Rectal smooth muscle tissue (tissue), 1 donor: ENCODE measurements around the gene TOR1A.

ENCODE experiments used
- H3K27ac ChIP-seq: one replicate; pipeline ENCODE4 v1.7.0; 2013; ENCODE audit warnings: low read depth, low read length, inconsistent platforms
- H3K27me3 ChIP-seq: one replicate; pipeline ENCODE4 v1.7.0; 2013; ENCODE audit warnings: low read length; ENCODE audit not compliant: control insufficient read depth, insufficient read depth
- H3K36me3 ChIP-seq: one replicate; pipeline ENCODE4 v1.7.0; 2013; ENCODE audit warnings: low read length; ENCODE audit not compliant: control insufficient read depth, insufficient read depth
- H3K4me1 ChIP-seq: one replicate; pipeline ENCODE4 v1.7.0; 2013; ENCODE audit warnings: low read length; ENCODE audit not compliant: control insufficient read depth, insufficient read depth
- H3K4me3 ChIP-seq: one replicate; pipeline ENCODE4 v1.7.0; 2013; ENCODE audit warnings: low read length
- H3K9ac ChIP-seq: one replicate; pipeline ENCODE4 v1.7.0; 2013; ENCODE audit warnings: low read length

Gene TOR1A, protein sequence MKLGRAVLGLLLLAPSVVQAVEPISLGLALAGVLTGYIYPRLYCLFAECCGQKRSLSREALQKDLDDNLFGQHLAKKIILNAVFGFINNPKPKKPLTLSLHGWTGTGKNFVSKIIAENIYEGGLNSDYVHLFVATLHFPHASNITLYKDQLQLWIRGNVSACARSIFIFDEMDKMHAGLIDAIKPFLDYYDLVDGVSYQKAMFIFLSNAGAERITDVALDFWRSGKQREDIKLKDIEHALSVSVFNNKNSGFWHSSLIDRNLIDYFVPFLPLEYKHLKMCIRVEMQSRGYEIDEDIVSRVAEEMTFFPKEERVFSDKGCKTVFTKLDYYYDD

GRCh38 chr9:129823935-129824601 lies at the start of gene TOR1A:
TOR1A (minus strand) TSS chr9:129824136; CDS start chr9:129824085, 51 bp downstream.
- H3K9ac ChIP-seq, result peak within 1 kb of the TSS; percentile 68
- no peaks in the 10 kb centered on the region for H3K27me3 ChIP-seq
- H3K4me1 ChIP-seq, result peaks cover 5% of the 10 kb centered on the region
- H3K27ac ChIP-seq, result peak within 1 kb of the TSS; percentile 58
- H3K36me3 ChIP-seq, result peaks cover 5% of the 10 kb centered on the region
- H3K4me3 ChIP-seq, result peak within 1 kb of the TSS; percentile 87

- Histone ChIP-seq H3K4me3 (no peak overlapping the region), H3K27ac (no peak overlapping the region), H3K9ac (no peak overlapping the region), H3K36me3 (peaks cover 20% of the 10 kb centered on the region), H3K4me1 (no peaks in the 10 kb centered on the region), H3K27me3 (no peaks in the 10 kb centered on the region)
Observed at GRCh38 chr9:129871046-129871445, 47.1 kb upstream of the TOR1A start.

DNA sequence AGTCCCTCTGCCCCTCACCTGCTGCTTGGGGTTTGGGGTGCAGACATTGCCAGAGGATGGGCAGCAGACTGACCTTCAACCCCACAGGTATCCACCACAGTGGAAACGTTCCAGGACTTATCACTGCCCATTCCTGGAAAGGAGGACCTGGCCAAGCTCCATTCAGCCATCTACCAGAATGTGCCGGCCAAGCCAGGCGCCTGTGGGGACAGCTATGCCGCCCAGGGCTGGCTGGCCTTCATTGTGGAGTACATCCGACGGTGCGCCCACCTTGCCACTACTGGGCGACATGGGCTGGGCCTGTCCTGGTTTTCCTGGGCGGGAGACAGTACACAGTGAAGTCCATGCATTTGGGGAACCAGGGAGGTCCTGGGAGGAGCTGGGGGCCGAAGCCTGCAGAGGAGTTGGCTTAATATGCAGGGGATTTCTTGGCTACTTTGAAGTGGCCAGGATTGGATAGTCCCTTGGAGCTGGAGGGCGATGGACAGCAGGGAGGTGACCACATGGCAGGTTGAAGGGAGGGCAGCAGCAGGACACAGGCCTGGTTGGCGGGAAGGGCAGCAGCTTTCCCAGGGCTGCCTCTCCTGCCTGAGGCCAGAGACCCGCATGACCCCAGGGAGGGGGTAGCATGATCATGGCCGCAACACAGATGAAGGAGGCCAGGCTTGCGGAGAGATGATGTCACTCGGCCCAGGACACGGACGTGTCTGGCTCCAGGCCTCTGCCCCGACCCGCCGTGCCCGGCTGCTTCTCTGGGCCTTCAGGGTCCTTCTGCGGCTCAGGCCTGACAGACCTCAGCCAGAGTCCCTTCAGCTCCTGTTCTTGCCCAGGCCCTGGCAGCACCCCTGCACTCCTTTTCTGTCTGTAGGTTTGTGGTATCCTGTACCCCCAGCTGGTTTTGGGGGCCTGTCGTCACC lies 45.9 kb upstream of the TOR1A start:
- Histone ChIP-seq H3K27ac (no peak overlapping the region), H3K27me3 (no peaks in the 10 kb centered on the region), H3K36me3 (peaks cover 13% of the 10 kb centered on the region), H3K4me1 (no peaks in the 10 kb centered on the region), H3K9ac (no peak overlapping the region), H3K4me3 (no peak overlapping the region)

DNA sequence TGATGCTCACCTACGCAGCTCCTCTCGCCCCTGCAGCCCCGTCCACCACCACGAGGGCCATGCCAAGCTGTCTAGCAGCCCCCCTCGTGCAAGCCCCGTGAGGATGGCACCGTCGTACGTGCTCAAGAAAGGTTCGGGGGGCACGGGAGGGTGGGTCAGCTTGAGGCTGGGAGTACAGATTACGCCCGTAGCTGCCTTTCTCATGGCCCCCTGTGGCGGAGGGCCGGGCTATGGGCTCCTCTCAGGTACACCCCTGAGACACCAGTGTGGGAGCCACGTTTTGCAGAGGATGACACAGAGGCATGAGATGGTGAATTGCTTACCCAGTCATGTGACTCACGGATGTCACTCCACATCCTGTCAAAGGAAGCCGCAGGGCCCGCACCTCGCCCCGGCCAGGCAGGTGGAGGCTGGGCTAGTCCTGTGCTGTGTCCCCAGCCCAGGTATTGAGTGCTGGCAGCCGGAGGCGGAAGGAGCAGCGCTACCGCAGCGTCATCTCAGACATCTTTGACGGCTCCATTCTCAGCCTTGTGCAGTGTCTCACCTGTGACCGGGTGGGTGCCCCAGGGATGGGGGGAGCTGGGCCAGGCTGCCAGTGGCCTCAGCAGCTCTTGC lies 45.0 kb upstream of the TOR1A start:
- H3K9ac ChIP-seq, result no peak overlapping the region
- H3K4me1 ChIP-seq, result no peaks in the 10 kb centered on the region
- no peak overlapping the region for H3K27ac ChIP-seq
- H3K4me3 ChIP-seq, result no peak overlapping the region
- H3K27me3 ChIP-seq, result no peaks in the 10 kb centered on the region
- H3K36me3 ChIP-seq, result peaks cover 10% of the 10 kb centered on the region

- H3K4me3 ChIP-seq, result no peak overlapping the region
- peaks cover 12% of the 10 kb centered on the region for H3K36me3 ChIP-seq
- H3K27ac ChIP-seq, result no peak overlapping the region
- H3K27me3 ChIP-seq, result no peaks in the 10 kb centered on the region
- no peak overlapping the region for H3K9ac ChIP-seq
- no peaks in the 10 kb centered on the region for H3K4me1 ChIP-seq
Observed at GRCh38 chr9:129868023-129868871, 44.3 kb upstream of the TOR1A start.

DNA sequence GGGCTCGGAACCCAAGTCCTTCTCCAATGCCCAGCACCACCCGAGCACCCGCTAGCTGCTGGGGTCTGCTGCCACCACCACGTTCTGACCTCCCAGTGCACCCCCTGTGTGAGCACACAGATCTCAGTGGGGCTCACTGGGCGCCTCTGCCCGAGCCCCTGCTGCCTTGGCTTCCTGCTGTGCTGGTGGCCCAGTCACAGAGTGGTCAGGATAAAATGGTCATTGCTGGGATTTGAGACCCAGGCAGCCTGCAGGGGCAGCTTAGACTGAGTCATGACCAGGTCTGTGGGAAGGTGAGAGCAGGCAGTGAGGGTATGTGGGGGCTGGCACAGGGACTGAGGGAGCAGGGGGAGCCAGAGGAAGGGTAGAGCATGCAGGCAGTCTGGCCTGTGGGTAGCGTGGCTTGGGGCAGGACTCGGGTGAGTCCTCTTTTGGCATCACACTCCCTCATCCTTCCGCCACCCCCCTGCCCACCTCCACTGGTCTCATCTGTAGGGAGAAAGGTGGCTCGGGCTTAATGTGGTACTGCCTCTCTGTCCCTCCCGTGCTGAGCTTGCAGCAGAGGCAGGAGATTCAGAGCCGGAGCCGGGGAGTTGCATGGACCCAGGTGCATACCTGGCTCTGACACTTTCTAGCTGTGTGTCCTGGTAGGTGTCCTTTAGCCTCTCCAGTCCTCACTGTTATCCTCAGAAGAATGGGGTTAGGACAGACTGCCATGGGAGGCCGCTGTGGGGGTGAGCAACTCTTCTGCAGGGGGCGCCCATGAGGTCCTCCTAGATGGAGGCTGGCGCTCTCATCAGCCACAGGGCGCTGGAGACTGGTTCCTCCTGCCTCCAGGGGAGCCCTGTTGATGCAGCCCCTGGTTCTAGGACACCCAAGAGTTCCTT lies 43.4 kb upstream of the TOR1A start:
- H3K4me3 ChIP-seq, result no peak overlapping the region
- no peak overlapping the region for H3K27ac ChIP-seq
- no peaks in the 10 kb centered on the region for H3K27me3 ChIP-seq
- no peaks in the 10 kb centered on the region for H3K4me1 ChIP-seq
- H3K36me3 ChIP-seq, result peaks cover 15% of the 10 kb centered on the region
- no peak overlapping the region for H3K9ac ChIP-seq

DNA sequence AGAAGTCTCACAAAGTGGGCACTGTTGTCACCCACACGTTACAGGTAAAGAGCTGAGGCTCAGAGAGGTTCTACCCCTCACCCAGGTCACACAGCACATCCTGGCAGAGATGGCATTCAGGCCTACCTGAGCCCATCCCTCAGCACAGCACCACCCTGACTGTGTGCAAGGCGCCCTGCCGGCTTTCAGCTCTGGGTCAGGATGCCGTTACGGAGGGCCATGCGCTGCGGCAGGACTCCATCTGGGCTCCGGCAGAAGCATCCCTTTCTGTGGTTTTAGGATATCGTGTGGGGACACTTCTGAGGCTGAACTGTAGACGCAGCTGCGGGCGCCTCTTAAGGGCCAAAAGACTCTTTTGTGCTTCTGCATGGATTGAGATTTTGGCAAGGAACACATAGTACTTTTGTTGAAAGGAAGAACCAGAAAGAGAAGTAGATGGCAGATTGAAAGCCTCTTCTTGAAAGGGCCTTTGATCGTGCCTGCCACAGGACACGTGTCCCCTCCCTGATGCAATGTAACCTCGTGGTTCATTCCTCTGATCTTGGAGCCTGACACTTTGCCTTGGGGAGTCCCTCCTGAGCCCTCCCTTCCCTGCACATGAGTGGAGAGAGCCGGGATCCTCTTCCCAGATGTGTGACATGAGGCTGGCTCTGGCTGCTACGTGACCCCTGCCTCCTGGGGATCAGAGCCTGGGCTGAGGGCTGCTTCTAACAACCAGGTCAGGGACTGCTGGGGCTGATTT lies 42.6 kb upstream of the TOR1A start:
- no peaks in the 10 kb centered on the region for H3K27me3 ChIP-seq
- no peak overlapping the region for H3K9ac ChIP-seq
- H3K4me1 ChIP-seq, result no peaks in the 10 kb centered on the region
- no peak overlapping the region for H3K4me3 ChIP-seq
- H3K27ac ChIP-seq, result no peak overlapping the region
- H3K36me3 ChIP-seq, result peaks cover 20% of the 10 kb centered on the region

GRCh38 chr9:129865668-129866320 lies 41.9 kb upstream of the TOR1A start:
- Histone ChIP-seq H3K4me1 (no peaks in the 10 kb centered on the region), H3K27me3 (no peaks in the 10 kb centered on the region), H3K9ac (no peak overlapping the region), H3K36me3 (peaks cover 27% of the 10 kb centered on the region), H3K27ac (no peak overlapping the region), H3K4me3 (no peak overlapping the region)

DNA sequence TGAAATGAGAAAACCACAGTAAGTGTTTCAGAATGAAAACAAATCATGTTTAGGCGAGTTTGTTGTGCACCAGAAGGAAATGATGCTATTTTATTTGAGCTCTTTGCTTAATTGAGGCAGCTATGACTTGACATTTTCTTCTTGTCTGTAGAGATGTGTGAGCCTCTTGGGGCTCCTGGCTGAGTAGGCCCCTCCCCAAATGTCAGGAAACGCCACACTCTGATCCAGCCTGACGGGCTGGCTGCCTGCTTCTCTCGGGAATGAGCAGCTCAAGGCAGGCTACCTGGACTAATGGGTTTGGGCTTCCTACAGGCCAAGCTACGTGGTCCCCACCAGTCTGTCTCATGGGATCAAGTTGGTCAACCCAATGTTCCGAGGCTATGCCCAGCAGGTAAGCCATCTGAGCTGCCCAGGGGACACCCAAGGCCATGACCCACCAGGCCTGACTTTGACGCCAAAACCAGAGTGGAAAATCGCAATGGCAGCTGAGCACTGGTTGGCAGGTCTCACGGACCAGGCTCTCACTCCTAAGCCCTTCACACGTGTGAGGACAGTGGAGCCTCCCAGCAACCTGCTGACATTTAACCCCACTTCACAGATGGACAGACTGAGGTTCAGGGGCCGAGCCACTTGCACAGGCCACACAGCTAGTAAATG lies 41.2 kb upstream of the TOR1A start:
- Histone ChIP-seq H3K4me3 (no peak overlapping the region), H3K27ac (no peak overlapping the region), H3K27me3 (no peaks in the 10 kb centered on the region), H3K36me3 (peaks cover 27% of the 10 kb centered on the region), H3K4me1 (no peaks in the 10 kb centered on the region), H3K9ac (no peak overlapping the region)
